Stimulated activated CD8-positive, alpha-beta memory T cell treated with anti-CD3 and anti-CD28 coated beads, Interleukin-7, amount 100 ng/mL, for 4 hours (primary cell): ENCODE data around the gene ZNF121.

Source experiments
- DNase-seq, 2 donors: peaks; one replicate each; pipeline ENCODE4 v3.0.0-alpha.2; 2020; ENCODE audit warnings: low read depth in 2 of 2

ZNF121 gene

DNA sequence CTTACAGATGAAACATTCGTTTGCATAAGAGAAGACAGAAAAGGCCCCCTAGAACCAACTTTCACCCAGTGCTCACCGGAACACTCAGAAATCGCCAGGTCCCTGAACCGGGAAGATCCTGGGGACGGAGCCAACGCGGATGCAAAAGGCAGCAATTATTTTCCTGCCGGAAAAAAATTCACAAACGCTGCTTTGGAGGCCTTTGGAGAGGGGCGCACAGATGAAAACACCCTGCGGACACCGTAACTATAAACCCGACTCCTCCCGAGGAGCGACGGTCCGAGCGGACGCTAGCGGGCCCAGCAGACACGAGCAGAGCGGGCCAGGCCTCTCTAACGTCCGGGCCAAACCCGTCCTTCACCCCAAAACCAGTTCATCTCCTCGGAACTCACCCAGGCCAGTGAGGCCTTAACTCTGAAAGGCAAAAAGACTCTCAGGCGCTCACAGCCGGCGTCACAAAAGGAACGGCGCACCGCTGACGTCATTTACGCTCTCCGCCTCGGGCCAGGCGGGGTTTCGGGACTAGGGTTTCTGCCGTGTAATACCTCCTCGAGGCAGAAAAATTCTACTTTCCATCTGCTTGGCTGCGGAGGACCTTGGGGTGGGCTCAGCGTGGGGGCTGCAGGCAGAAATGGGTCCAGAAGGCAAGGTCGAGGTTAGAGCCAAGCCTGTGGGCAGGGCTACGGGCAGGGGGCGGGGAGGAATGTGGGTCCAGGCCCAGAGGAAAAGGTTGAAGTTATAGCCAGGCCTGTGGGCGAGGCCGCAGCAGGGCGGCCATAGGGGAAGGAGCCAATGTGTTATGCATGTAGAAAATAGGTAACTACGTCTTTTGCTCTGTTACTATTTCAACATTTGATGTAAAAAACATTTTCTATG, 45.9 kb downstream of the ZNF121 start, which contains the start of gene ZNF426:
ZNF426 (minus strand) TSS at position 463 of the 876 bp plus-strand sequence. CDS start 2,413 bp downstream, outside the sequence.
- peak; percentile 76 to 79 for DNase-seq

DNA sequence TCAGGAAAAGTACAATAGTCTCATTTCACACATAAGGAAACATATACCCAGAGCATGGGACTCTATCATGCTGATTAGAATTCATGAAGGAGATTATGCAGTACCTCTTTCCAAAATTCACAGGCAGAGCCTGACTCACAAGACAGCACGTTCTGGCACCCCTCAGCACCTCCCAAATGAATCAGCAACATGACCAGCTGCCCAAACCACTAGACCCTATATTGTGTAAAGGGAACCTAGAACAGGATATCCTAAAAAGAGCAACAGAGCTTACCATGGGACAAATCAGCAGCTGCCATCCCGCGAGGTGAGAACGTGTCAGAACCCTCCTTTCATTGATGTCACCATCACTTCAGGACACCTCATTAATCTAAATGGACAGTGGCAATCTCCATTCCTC, 48.4 kb downstream of the ZNF121 start:
- DNase-seq, result no peak

DNA sequence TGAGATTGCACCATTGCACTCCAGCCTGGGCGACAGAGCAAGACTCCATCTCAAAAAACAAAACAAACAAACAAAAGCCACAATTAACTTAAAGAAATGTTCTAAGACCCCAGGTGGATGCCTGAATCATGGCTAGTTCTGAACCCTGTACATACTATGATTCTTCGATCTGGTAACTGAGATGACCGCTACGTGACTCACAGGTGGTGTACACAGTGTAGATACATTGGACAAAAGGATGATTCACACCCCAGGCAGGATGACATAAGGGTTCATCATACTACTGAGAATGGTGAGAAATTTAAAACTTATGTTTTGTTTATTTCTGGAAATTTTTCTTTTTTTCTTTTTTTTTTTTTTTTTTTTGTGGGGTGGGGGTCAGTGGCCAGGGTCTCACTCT, 52.4 kb downstream of the ZNF121 start:
- no peak for DNase-seq

DNA sequence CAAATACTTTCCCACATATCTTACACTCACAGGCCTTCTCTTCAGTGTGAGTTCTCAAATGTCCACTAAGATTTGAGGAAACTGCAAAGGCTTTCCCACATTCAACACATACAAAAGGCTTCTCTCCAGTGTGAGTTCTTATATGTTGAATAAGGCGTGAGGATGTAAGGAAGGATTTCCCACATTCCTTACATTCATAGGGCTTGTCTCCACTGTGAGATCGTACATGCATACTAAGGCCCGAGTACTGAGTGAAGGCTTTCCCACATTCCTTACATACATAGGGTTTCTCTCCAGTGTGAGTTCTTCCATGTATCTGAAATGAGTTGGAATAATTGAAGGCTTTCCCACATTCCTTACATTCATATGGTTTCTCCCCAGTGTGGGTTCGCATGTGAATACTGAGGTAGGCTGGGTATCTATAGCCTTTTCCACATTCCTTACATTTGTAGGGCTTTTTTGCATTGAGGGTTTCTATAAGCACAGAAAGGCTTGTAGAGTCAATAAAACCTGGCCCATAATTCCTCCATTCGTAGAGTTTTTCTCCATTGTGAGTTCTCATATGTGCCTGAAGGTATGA, 55.5 kb downstream of the ZNF121 start:
- DNase-seq, result no peak

DNA sequence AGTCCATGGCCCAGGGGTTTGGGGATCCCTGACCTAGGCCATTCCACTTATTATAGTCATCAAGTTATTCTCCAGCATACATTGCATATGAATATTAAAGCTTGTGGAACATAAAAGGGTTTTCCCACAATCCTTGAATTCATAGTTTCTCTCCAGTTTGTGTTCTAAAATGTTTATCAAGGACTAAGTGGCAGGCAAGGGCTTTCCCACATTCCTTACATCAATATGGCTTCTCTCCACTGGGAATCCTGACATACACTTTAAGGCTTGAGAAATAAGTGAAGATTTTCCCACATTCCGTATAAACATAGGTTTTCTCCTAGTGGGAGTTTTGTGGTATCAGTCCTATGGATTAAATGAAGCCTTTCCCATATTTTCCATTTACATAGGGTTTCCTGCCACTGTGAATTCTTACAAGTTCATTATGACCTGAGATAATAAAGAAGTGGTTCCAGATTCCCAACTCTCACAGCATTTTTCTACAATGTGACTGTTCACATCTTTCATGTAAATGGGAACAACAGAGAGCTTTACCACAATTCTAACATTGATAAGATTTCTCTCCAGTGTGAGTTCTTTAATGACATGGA, 60.3 kb downstream of the ZNF121 start:
- DNase-seq, result no peak
